GM23248 (cell line): Measurements from ENCODE around the gene APOD. TPM values are rescaled to one million over a fixed set of nuclear protein-coding genes. Genes with fewer than 3 reads are reported as not detected.

ENCODE experiments used
- DNase-seq: peaks from one replicate; pipeline ENCODE4 v3.0.0-alpha.2; 2015
- H2AFZ ChIP-seq: fragments of 200-600 bp; sonication (generic); 2 replicates; pipeline ENCODE4 v1.6.1; 2016; ENCODE audit warnings: antibody characterized with exemption
- H3F3A ChIP-seq: fragments of 200-600 bp; sonication (generic); 2 replicates; pipeline ENCODE4 v1.6.1; 2016; ENCODE audit warnings: mild to moderate bottlenecking, antibody characterized with exemption, mixed run types; ENCODE audit not compliant: insufficient read depth
- H3K27ac ChIP-seq: fragments of 200-600 bp; sonication (generic); 2 replicates; pipeline ENCODE4 v1.5.1; 2016; ENCODE audit warnings: mild to moderate bottlenecking
- H3K27me3 ChIP-seq: fragments of 200-600 bp; sonication (generic); replicated peaks from 2 replicates; pipeline ENCODE4 v1.6.1; 2016; ENCODE audit warnings: mild to moderate bottlenecking; ENCODE audit not compliant: insufficient read depth
- H3K36me3 ChIP-seq: fragments of 200-600 bp; sonication (generic); 2 replicates; pipeline ENCODE4 v1.6.1; 2016; ENCODE audit warnings: low read depth, mild to moderate bottlenecking
- H3K4me1 ChIP-seq: fragments of 200-600 bp; sonication (generic); 2 replicates; pipeline ENCODE4 v1.6.1; 2016; ENCODE audit warnings: mild to moderate bottlenecking; ENCODE audit not compliant: insufficient read depth
- H3K4me2 ChIP-seq: fragments of 200-600 bp; sonication (generic); one replicate; pipeline ENCODE4 v1.6.1; 2016; ENCODE audit warnings: mild to moderate bottlenecking; ENCODE audit not compliant: unreplicated experiment
- H3K4me3 ChIP-seq: fragments of 200-600 bp; sonication (generic); 2 replicates; pipeline ENCODE4 v1.5.1; 2016; ENCODE audit warnings: mild to moderate bottlenecking
- H3K79me2 ChIP-seq: fragments of 200-600 bp; sonication (generic); 2 replicates; pipeline ENCODE4 v1.6.1; 2016; ENCODE audit warnings: mild to moderate bottlenecking; ENCODE audit not compliant: insufficient read depth
- H3K9ac ChIP-seq: fragments of 200-600 bp; sonication (generic); 2 replicates; pipeline ENCODE4 v1.6.1; 2016; ENCODE audit warnings: mild to moderate bottlenecking
- H3K9me2 ChIP-seq: fragments of 200-600 bp; sonication (generic); 2 replicates; pipeline ENCODE4 v1.6.1; 2016; ENCODE audit warnings: mixed run types, mild to moderate bottlenecking, moderate library complexity; ENCODE audit not compliant: insufficient read depth
- H3K9me3 ChIP-seq: fragments of 200-600 bp; sonication (generic); one replicate; pipeline ENCODE4 v1.6.1; 2017; ENCODE audit warnings: low read depth
- H4K20me1 ChIP-seq: fragments of 200-600 bp; sonication (generic); 2 replicates; pipeline ENCODE4 v1.6.0; 2016; ENCODE audit not compliant: insufficient read depth
- EZH2 ChIP-seq: fragments of 200-600 bp; sonication (generic); IDR thresholded peaks from 2 replicates; pipeline ENCODE4 v1.6.1; 2018; ENCODE audit warnings: antibody characterized with exemption, mild to moderate bottlenecking; ENCODE audit not compliant: insufficient read depth, poor library complexity, severe bottlenecking
- EZH2phosphoT487 ChIP-seq: fragments of 200-600 bp; sonication (generic); IDR thresholded peaks from 2 replicates; pipeline ENCODE4 v1.6.1; 2018; ENCODE audit warnings: antibody characterized with exemption, moderate library complexity, mild to moderate bottlenecking, low read depth; ENCODE audit not compliant: insufficient read depth
- WGBS, 2 experiments: methylation state at CpG; one replicate each; pipeline ENCODE4 v1.1.6; 2015 to 2017; ENCODE audit warnings: low lambda C conversion rate in 2 of 2, low coverage in 1 of 2; ENCODE audit errors: missing lambda C conversion rate in 2 of 2; 5-methylcytosine and 5-hydroxymethylcytosine counted together
- in situ Hi-C: fragments of 300-500 bp; cut with MboI; formaldehyde crosslinking; loops from 2 replicates; pipeline ENCODE4 v1.15.0; 2020
- polyA plus RNA-seq: library from polyadenylated mRNA; unstranded; fragments of >200 nt; fragmentation: Nextera tagmentation; extraction: Ambion mirVana; gene quantifications from 2 replicates; pipeline ENCODE4 v1.2.1, GENCODE V29; 2016
- total RNA-seq: library from RNA; depleted of rRNA; stranded (reverse); fragments of >200 nt; shearing (Covaris generic); gene quantifications from 2 replicates; pipeline ENCODE4 v1.2.3, GENCODE V29; 2014

Gene APOD
- total and polyA plus RNA-seq, 2 experiments from 2014 or later, result 0.97 to 3.7 TPM

DNA sequence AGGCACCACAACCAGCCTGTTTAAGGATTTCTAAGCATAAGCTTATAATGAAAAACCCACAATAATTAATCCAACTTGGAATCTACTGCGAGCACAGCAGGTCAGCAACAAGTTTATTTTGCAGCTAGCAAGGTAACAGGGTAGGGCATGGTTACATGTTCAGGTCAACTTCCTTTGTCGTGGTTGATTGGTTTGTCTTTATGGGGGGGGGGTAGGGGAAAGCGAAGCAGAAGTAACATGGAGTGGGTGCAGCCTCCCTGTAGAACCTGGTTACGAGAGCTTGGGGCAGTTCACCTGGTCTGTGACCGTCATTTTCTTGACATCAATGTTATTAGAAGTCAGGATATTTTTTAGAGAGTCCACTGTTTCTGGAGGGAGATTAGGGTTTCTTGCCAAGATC, 15.1 kb downstream of the APOD start:
- WGBS, 2 experiments, result 72 to 74% methylated on average over 5 of the region's 5 CpGs
- H3K9ac ChIP-seq, result no peak overlapping the region
- TF ChIP-seq EZH2phosphoT487 (no peak), EZH2 (no peak)

DNA sequence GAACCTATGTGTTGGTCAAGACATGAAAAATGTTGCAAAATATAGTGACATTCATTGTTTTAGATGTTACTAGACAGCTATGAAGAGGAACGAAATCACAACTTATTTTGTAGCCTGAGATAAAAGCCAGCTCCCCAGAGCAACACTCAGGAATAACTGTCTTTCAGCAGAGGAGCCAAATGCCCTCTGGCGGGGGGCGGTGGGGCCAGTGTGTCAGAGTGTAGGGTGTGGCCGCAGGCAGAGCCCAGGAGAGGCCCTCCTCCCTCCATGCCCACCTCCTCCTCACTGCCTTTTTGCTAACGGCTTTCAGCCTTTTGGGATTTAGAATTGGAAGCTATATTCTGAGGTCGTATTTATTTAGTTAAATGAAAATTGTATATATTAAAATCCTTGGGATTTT, 16.9 kb downstream of the APOD start:
- DNase-seq, result peak; percentile 43
- Histone ChIP-seq H2AFZ (no peak overlapping the region), H3K4me1 (no peaks in the 10 kb centered on the region), H3K9me2 (no peaks in the 10 kb centered on the region), H3F3A (no peaks in the 10 kb centered on the region), H3K27me3 (no peaks in the 10 kb centered on the region; the same call in 1 of the 2 replicates), H3K79me2 (no peaks in the 10 kb centered on the region), H3K27ac (no peak overlapping the region), H3K9me3 (no peaks in the 10 kb centered on the region), H3K4me2 (no peak overlapping the region), H4K20me1 (no peaks in the 10 kb centered on the region), H3K4me3 (no peak overlapping the region), H3K36me3 (no peaks in the 10 kb centered on the region), H3K9ac (no peak overlapping the region)
- WGBS, 2 experiments, result 24 to 33% methylated on average over 6 of the region's 6 CpGs
- in situ Hi-C loops, result no loop called here
- TF ChIP-seq EZH2, result no peak
- no peak for TF ChIP-seq EZH2phosphoT487

More for the DNA sequence above, 15.1 kb downstream of the APOD start:
- H3K9me3 ChIP-seq, result no peaks in the 10 kb centered on the region
- no peak overlapping the region for H3K27ac ChIP-seq
- H2AFZ ChIP-seq, result no peak overlapping the region
- H4K20me1 ChIP-seq, result no peaks in the 10 kb centered on the region
- no peak overlapping the region for H3K4me3 ChIP-seq
- no peaks in the 10 kb centered on the region for H3K4me1 ChIP-seq
- in situ Hi-C loops, result no loop called here
- H3K27me3 ChIP-seq, result no peaks in the 10 kb centered on the region; the same call in 1 of the 2 replicates
- H3K36me3 ChIP-seq, result no peaks in the 10 kb centered on the region
- no peaks in the 10 kb centered on the region for H3K79me2 ChIP-seq
- H3K9me2 ChIP-seq, result no peaks in the 10 kb centered on the region
- H3K4me2 ChIP-seq, result no peak overlapping the region
- H3F3A ChIP-seq, result no peaks in the 10 kb centered on the region
- no peak for DNase-seq

DNA sequence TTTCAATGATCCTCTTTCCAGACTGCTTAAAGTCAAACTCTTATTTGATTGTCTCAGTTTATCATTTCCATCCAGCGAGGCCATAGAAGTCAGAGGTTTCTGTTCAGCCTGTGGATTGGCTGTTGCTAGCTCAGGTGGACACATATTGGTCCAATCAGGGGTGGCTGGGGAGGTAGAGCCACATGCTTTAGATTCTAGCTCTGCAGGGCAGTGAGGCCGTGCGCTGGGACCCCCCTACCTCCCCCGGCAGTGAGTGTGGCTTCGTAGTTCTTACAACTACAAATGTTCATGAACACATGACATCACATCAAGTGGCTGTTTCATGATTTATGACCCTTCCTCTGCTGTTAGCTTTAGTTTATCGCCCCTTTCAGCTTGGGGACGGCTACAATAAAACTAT, 18.0 kb downstream of the APOD start:
- WGBS, 2 experiments, result 15 to 17% methylated on average over 7 of the region's 7 CpGs
- no peak for TF ChIP-seq EZH2phosphoT487
- no peak for TF ChIP-seq EZH2
- H3K4me3 ChIP-seq, result no peak overlapping the region
- H3K27me3 ChIP-seq, result no peaks in the 10 kb centered on the region; the same call in 1 of the 2 replicates
- no peak overlapping the region for H3K9ac ChIP-seq
- H3K4me1 ChIP-seq, result no peaks in the 10 kb centered on the region
- no peaks in the 10 kb centered on the region for H3K9me2 ChIP-seq
- no peak for DNase-seq
- H3K9me3 ChIP-seq, result no peaks in the 10 kb centered on the region
- H3K4me2 ChIP-seq, result no peak overlapping the region
- H3F3A ChIP-seq, result no peaks in the 10 kb centered on the region
- H3K79me2 ChIP-seq, result no peaks in the 10 kb centered on the region
- H3K27ac ChIP-seq, result no peak overlapping the region
- H2AFZ ChIP-seq, result no peak overlapping the region
- no peaks in the 10 kb centered on the region for H3K36me3 ChIP-seq
- no peaks in the 10 kb centered on the region for H4K20me1 ChIP-seq
- in situ Hi-C loops, result no loop called here

DNA sequence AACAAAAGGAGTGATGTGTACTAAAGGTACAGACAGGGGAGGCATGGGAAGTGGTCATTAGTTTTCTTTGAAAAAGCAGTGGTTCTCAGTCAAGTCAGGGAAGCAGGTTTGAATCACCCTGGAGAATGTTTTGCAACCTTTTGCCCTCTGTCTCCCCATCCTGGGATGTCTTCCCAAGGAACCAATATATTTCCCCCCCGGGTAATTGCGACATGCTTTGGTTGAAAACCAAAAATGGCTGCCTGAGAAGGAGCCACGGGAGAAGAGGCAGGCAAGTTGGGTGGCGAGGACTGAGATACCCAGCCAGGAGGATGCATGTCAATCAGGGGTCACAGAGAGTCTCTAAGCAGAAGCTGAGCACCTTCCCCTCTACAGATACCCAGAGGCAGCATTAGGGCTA, 20.4 kb downstream of the APOD start:
- Histone ChIP-seq H4K20me1 (no peaks in the 10 kb centered on the region), H3K4me1 (no peaks in the 10 kb centered on the region), H3K4me3 (no peak overlapping the region), H3K9me3 (no peaks in the 10 kb centered on the region), H3K9me2 (no peaks in the 10 kb centered on the region), H3K27ac (no peak overlapping the region), H2AFZ (no peak overlapping the region), H3F3A (no peaks in the 10 kb centered on the region), H3K9ac (no peak overlapping the region), H3K27me3 (peaks cover 6% of the 10 kb centered on the region), H3K36me3 (no peaks in the 10 kb centered on the region), H3K4me2 (no peak overlapping the region), H3K79me2 (no peaks in the 10 kb centered on the region)
- no peak for DNase-seq
- WGBS, 2 experiments, result 58 to 59% methylated on average over 4 of the region's 4 CpGs
- in situ Hi-C loops, result no loop called here
- no peak for TF ChIP-seq EZH2phosphoT487
- no peak for TF ChIP-seq EZH2
